NCI-H446 (cell line): ENCODE data around the gene XRCC6.
"Not testable (repeated sequence)": the region's sequence is repeated elsewhere in the genome, so short reads cannot be mapped to it uniquely, and the experiment has no call there.

Experiments used
- DNase-seq, 2 experiments: peaks; one replicate each; lab custom pipeline; 2025; lab: John Stamatoyannopoulos, UW

Gene XRCC6

GRCh38 chr22:41686890-41687289, 65.8 kb downstream of the XRCC6 start:
- DNase-seq: not testable (repeated sequence)

DNA sequence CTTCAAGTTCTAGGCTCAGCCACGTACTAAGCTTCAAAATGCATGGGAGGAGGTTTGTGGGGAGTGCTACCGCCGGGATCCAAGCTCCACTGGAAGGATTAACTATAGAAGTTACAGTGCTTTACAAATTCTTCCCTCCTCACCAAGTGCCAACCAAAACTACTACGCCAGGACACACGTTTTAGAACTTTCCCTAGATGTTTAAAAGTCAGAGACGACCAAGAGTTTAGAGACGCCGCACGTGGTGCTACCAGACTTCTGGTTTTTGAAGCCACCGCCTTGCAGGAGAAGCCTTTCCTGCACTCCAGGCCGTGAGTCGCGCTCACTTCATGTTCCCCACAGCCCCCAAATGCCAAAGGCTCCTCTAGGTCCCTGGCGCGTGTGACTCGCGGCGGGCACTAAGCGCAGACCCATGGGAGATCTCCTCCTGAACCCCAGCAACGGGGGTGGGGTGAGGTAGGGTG, 66.8 kb downstream of the XRCC6 start:
- DNase-seq: no peak

DNA sequence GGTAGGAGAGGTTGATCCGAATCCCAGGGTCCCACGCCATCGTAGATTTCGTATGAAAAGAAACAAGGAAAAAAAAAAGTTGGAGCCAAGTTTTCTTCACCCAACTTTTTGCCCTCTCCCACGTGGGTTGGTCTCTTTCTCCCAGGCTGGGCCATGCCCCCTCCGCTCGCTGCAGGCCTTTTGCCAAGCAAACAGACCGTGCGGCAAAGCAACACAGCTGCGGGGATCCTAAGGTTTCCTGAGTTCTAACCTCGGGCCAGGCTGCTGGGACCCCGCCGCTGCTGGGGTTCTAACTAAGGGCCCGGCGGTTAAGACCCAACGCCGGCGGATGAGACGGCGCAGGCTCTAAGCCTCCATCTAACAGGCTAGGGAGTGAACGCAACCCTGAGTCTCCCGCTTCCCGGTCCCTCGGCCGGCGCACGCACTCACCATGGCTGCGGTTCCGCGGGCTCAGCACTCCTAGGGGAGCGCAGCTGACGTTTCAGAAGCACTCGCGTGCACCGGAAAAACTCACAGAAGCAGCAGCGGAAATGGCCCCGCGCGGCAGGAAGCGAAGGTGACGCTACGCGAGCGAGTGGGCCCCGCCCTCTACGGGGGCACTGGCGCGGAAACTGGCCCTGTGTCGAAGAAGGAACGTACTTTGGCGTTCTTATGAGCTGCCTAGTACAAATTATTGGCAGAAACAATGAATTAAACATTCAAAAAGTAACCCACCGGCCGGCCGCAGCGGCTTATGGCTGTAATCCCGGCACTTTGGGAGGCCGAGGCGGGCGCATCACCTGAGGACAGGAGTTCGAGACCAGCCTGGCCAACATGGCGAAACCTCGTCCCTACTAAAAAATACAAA, 67.5 kb downstream of the XRCC6 start, which contains the start of gene SNU13:
Gene SNU13, minus strand, starts transcription at position 503 of the 847 bp plus-strand sequence. Its CDS starts 71 bp downstream, at position 432.
- DNase-seq: peak; percentile 81 to 90

GRCh38 chr22:41690476-41690875, 69.4 kb downstream of the XRCC6 start:
- no peak for DNase-seq

- no peak for DNase-seq
These were observed 74.1 kb downstream of the XRCC6 start for GRCh38 chr22:41695211-41695610.

DNA sequence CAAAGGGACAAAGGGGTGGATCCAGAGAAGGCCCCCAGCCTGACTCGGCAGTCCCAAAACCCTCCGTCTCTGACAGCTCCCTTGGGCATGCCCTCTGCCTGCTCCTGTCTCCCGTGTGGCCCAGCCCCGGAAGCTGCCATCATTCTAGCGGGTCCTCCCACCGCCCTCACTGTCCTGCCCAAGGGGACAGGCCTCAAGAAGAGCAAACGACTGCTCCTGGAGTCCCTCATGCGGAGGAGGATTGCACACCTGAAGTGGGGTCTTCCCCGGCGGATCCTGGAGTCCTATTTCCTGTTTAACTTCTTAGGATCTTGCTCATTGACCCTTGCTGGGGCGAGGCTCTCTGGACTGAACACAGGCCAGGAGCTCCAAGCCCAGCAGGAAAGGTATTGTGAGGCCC, 75.6 kb downstream of the XRCC6 start:
- no peak for DNase-seq

- peak; percentile 57 to 89 for DNase-seq
These were observed 76.2 kb downstream of the XRCC6 start for GRCh38 chr22:41697126-41697775.

- DNase-seq: no peak
These were observed 78.4 kb downstream of the XRCC6 start, which contains the start of gene MEI1 for GRCh38 chr22:41699264-41700107. Gene MEI1, plus strand, starts transcription at chr22:41699503. Its CDS starts 36 bp downstream, at chr22:41699539.

DNA sequence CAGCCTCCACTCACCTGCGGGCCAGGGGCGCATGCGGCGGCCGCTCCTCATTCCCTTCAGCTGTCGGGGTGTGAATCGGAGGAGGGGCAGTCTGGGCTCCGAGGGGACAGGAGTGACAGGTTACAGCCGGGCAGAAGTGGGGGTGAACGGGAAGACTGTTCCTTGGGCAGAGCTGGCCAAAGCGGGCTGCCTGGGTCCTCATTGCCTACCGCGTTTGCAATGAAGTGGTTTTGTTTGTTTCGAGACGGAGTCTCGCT, 78.9 kb downstream of the XRCC6 start:
- no peak for DNase-seq

DNA sequence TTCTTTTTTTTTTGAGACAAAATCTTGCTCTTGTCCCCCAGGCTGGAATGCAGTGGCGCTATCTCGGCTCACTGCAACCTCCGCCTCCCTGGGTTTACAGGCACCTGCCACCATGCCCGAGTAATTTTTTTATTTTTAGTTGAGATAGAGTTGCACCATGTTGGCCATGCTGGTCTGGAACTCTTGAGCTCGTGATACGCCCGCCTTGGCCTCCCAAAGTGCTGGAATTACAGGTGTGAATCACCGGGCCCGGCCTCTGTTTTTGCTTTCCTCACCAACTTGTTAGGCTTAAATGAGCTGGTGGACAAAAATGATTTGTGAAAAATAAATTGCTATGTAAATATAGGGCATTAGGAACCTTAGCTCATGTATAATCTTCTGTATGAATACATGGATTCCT, 81.7 kb downstream of the XRCC6 start:
- DNase-seq: no peak

- no peak for DNase-seq
These were observed 88.2 kb downstream of the XRCC6 start for GRCh38 chr22:41709341-41709740.

GRCh38 chr22:41713004-41713403, 91.9 kb downstream of the XRCC6 start:
- DNase-seq: no peak
